Activated CD8-positive, alpha-beta memory T cell treated with anti-CD3 and anti-CD28 coated beads for 24 hours (primary cell): ENCODE results near the gene RNF113B.

Experiments used
- DNase-seq: peaks from one replicate; pipeline ENCODE4 v3.0.0-alpha.2; 2020

RNF113B gene

GRCh38 chr13:98134901-98135300 is 42.2 kb downstream of the RNF113B start:
- DNase-seq = no peak

- DNase-seq = no peak
Observed at GRCh38 chr13:98133946-98134345, 43.1 kb downstream of the RNF113B start.

- no peak for DNase-seq
Observed at GRCh38 chr13:98129059-98129746, 47.9 kb downstream of the RNF113B start.
